ENCODE results near the gene MEMO1. TPM values are rescaled to one million over a fixed set of nuclear protein-coding genes. Genes with fewer than 3 reads are reported as not detected.
"Not testable (repeated sequence)": the region's sequence is repeated elsewhere in the genome, so short reads cannot be mapped to it uniquely, and the experiment has no call there.

Gene MEMO1
- total RNA-seq, result 10 to 100 TPM; 51.0 to 56.6 TPM

DNA sequence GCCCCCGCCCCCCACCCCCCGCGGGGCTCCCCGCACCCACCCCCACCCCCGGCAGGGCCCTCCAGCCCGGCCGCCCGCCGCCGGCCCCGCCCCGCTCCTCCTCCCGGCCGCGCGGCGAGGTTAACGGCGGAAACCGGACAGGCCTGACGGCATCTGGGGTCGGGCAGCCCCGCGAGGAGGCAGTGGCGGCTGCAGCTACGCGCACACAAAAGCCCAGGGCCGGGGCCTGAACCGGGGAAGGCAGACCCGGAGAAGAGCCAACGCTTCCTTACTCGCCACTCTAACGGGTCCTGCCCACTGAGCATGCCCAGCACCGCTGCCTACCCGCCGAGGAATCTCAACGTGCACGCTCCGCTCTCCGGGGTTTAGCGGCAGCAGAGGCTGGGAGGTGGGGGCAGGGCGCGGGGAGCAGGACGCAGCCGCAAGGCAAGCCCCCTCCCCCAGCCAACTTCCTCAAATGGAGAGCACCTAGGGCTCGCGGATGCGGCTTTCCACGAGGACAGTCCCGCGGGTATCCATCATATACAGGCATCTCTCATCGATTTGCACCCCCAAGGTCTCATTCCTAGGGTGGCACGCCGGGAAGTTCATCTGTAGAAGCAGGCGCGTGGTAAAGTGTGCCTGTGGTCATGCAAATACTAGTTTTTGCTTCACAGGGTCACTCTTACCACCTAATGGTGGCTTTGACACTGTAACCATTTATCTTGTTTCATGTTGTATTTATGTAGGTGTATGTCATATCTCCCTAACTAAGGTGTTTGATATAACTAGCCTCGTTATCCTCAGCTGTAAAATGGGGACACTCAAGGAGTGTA, at the start of gene MEMO1:
Gene MEMO1 (minus strand): TSS at position 339 of the 815 bp plus-strand sequence. CDS start 761 bp downstream, outside the sequence.
- peak; percentile 91 to 92 for DNase-seq (ENCODE audit: low spot score in 2 of 2)
- peak; percentile 77 to 82 for ATAC-seq
- Mint-ChIP-seq H3K27ac (peak within 1 kb of the TSS; percentile 88 to 92), H3K9me3 (peaks cover 0 to 5% of the 10 kb centered on the region in 2 donors), H3K36me3 (peaks cover 8 to 12% of the 10 kb centered on the region in 2 donors)

DNA sequence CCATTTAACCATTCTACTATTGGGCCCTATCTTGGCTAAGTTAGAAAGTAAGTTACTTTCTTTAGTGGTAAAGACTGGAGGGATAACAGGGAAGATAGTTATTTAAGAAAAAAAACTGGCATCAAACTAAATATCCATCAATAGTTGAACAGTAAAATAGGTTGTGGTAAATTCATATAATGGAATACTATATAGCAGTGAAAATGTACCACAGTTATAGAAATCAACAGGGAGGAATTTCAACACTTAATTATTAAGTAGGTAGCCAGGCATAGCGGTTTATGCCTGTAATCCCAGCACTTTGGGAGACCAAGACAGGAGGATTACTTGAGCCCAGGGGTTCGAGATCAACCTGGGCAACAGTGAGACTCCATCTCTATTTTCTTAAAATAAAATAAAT, 49.5 kb upstream of the MEMO1 start:
- Mint-ChIP-seq H3K27ac (no peak overlapping the region), H3K36me3 (peaks cover 0 to 11% of the 10 kb centered on the region in 2 donors), H3K9me3 (no peaks in the 10 kb centered on the region)
- no peak for ATAC-seq
- no peak for DNase-seq (ENCODE audit: low spot score in 2 of 2)

DNA sequence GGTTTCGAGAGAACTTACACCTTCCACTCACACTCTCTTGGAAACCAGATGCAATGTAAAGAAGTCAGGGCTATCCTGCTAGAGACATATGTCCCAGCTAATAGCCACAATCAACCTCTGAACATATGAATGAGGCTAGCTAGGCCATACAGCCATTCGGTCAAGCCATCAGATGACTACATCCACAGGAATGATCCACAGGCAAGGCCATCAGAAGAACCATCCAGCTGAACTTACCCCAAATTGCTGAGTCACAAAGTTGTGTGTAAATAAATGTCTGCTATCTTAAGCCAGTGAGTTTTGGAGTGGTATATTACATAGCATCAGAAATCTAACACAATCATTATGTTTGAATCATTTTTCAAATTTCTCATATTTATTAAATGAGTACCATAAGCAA, 47.3 kb upstream of the MEMO1 start:
- Mint-ChIP-seq H3K9me3 (no peaks in the 10 kb centered on the region), H3K27ac (no peak overlapping the region), H3K36me3 (peaks cover 0 to 2% of the 10 kb centered on the region in 2 donors)
- no peak for ATAC-seq
- no peak for DNase-seq (ENCODE audit: low spot score in 2 of 2)

DNA sequence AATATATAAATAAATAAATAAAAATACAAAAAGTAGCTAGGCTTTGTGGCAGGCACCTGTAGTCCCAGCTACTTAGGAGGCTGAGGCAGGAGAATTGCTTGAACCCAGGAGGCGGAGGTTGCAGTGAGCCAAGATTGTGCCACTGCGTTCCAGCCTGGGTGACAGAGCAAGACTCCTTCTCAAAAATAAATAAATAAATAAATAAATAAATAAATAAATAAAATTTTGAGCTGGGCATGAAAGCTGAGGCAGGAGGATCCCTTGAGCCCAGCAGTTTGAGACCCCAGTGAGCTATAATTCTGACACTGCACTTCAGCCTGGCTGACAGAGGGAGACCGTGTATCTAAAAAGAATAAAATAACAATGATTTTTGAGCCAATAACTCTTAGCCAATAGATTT, 43.8 kb upstream of the MEMO1 start:
- not testable (repeated sequence) for H3K27ac Mint-ChIP-seq; DNase-seq (ENCODE audit: low spot score in 2 of 2); H3K36me3 Mint-ChIP-seq; H3K9me3 Mint-ChIP-seq; ATAC-seq

DNA sequence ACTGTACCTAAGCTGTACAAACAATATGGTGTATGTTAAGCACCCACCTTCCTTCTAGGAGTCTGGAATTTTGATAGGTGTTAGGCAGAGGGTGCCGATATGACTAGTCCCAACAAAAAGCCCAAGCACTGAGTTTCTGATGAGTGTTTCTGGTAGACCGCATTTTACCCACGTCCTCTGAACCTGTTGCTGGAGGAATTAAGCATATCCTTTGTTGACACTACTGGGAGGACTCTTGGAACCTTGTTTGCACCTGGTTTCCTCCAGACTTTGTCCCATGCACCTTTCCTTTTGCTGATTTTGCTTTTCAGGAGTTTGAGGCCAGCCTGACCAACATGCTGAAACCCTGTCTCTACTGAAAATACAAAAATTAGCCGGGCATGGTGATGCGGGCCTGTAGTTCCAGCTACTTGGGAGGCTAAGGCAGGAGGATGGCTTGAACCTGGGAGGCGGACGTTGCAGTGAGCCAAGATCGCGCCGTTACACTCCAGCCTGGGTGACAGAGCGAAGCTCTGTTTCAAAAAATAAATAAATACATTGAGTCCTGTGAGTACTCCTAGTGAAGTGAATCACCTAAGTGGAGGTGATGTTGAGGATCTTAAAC, 41.1 kb upstream of the MEMO1 start:
- Mint-ChIP-seq H3K27ac (no peak overlapping the region), H3K9me3 (no peaks in the 10 kb centered on the region), H3K36me3 (no peaks in the 10 kb centered on the region)
- ATAC-seq (no peak), DNase-seq (ENCODE audit: low spot score in 2 of 2) (no peak)

DNA sequence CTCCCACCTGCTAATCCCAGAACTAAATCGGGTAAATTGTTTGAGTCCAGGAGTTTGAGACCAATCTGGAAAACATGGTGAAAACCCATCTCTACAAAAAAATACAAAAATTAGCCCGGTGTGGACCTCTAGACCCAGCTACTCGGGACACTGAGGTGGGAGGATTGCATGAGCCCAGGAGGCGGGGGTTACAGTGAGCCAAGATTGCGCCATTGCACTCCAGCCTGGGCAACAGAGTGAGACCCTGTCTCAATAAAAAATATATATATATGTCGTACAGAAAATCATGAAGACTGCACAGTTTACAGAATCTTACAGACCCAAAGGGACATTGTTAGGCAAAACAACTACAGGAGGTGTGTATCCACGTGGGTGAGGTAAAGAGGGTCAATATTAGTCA, 32.8 kb upstream of the MEMO1 start:
- Mint-ChIP-seq H3K36me3 (no peaks in the 10 kb centered on the region), H3K27ac (no peak overlapping the region), H3K9me3 (no peaks in the 10 kb centered on the region)
- DNase-seq (ENCODE audit: low spot score in 2 of 2) (no peak), ATAC-seq (no peak)

DNA sequence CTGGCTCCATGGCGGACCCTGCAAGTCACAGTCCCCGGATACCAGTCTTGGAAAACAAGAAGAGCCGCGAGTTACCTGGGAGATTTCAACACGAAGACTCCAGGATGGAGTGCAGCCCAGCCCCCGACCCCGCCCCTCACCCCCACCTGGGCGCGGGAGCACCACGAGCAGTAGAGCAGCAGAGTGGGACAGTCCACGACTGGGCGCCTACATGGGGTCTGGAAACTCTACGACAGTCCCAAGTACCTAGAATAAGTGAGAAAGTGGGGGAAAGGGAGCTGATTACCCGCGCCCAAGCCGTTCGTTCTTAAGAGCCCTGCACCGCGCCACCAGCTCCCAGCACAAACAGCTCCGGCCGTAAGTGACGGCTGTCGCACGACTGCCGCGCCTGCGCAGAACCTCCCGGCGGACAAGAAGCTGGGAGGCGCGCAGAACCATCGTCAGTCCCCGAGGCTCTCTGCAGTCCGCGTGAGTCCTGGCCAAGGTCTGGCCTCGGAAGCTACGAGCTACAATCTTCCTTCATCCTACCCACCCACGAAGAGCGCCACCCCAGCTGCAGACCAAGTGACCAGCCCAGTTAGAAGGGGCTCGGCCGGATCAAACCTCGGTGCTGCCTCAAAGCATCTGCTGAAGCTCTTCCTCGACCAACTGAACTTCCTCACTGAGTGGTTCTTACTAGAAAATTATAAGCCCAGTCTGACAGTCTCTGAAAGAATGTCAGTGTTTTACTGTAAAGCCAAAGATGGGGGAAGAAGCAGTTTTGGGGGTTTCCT, 28.8 kb upstream of the MEMO1 start, which contains the start of gene DPY30:
Gene DPY30 (minus strand): TSS at position 359 of the 773 bp plus-strand sequence. CDS start 349 bp downstream, at position 10.
- peak within 1 kb of the TSS; percentile 80 to 93 for H3K27ac Mint-ChIP-seq
- no peaks in the 10 kb centered on the region for H3K9me3 Mint-ChIP-seq
- ATAC-seq (peak; percentile 91 to 96), DNase-seq (ENCODE audit: low spot score in 2 of 2) (peak; percentile 88 to 91)
- no peaks in the 10 kb centered on the region for H3K36me3 Mint-ChIP-seq

DNA sequence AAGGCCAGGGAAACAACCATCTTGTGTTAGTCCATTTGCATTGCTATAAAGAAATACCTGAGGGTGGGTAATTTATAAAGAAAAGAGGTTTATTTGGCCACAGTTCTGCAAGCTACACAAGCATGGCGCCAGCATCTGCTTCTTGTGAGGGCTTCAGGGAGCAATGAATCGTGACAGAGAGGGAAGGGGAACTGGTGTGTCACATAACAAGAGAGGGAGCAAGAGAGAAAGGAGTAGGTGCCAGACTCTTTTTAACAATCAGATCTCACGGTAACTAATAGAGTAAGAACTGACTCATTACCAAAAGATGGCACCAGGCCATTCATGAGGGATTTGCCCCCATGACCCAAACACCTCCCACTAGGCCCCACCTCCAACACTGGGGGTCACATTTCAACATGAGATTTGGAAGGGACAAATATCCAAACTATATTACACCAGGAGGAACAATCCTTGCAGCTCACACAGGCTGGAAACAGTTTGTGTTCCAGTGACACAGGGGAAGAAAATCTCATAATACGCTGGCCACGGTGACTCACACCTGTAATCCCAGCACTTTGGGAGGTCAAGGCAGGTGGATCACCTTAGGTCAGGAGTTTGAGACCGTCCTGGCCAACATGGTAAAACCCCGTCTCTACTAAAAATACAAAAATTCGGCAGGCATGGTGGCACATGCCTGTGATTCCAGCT, 23.5 kb upstream of the MEMO1 start:
- not testable (repeated sequence) for H3K9me3 Mint-ChIP-seq
- DNase-seq (ENCODE audit: low spot score in 2 of 2) (peak in 1 of 2 donors; percentile 18), ATAC-seq (peak in 1 of 2 donors; percentile 34)
- Mint-ChIP-seq H3K36me3 (peaks cover 0 to 12% of the 10 kb centered on the region in 2 donors), H3K27ac (peak overlapping the region in 1 of 2 donors; percentile 72)

DNA sequence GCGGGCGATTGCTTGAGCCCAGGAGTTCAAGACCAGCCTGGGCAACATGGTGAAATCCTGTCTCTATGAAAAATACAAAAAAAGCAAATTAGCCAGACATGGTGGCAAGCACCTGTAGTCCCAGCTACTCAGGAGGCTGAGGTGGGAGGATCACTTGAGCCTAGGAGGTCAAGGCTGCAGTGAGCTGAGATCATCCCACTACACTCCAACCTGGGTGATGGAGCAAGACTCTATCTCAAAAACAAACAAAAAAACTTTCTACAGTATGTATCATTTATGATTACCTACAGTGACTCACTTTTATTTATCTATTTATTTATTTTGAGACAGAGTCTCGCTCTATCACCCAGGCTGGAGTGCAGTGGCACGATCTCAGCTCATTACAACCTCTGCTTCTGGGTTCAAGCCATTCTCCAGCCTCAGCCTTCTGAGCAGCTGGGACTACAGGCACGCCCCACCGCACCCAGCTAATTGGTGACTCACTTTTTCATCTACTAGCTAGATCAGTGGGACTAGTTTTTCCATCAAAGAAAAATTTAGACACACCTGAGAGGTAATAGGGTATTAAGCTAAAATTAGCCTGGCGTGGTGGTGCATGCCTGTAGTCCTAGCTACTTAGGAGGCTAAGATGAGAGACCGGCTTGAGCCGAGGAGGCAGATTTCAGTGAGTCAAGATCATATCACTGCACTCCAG, 8.1 kb upstream of the MEMO1 start:
- not testable (repeated sequence) for H3K27ac Mint-ChIP-seq; ATAC-seq; DNase-seq (ENCODE audit: low spot score in 2 of 2); H3K36me3 Mint-ChIP-seq; H3K9me3 Mint-ChIP-seq

DNA sequence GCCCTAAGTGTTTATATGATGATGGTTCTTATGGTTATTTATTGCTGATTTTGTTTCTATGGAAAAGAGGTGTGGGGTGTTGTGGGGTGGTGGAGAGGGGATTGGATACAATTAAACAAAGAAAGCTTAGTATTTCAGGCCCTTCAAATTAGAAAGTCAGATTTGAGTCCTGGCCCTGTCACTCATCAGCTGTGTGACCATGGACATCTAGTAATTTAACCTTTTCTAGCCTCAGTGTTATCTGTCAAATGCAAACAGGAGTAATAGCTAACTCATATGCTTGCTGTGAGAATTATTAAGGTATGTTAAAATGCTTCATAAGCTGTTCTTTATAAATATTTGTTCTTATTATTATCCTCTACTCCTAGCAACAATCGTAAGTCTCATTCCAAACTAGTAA, 2.1 kb upstream of the MEMO1 start:
- H3K27ac Mint-ChIP-seq, result no peak overlapping the region
- no peak for ATAC-seq
- DNase-seq (ENCODE audit: low spot score in 2 of 2), result no peak
- H3K9me3 Mint-ChIP-seq, result no peaks in the 10 kb centered on the region
- peaks cover 0 to 8% of the 10 kb centered on the region in 2 donors for H3K36me3 Mint-ChIP-seq

DNA sequence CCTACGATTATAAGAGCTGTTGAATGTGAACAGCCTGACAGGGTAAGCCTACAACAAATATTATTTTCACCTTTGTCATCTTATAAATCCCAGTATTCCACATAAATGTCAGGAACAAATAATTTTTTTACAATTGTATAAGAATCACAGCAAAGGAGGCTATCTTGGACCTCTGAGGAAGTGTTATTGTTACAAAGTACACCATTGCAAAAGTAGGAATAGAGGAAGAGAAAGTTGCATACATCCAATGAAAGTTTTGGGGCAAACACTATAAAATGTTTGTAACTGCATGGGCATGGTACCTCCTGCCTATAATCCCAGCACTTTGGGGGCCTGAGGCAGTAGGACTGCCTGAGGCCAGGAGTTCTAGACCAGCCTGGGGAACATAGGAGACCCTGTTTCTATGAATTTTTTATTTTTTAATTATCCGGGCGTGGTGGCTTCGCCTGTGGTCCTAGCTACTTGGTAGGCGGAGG, 715 bp upstream of the MEMO1 start:
- H3K27ac Mint-ChIP-seq, result peak overlapping the region; percentile 88 to 91
- no peak for ATAC-seq
- H3K36me3 Mint-ChIP-seq, result peaks cover 8 to 11% of the 10 kb centered on the region in 2 donors
- DNase-seq (ENCODE audit: low spot score in 2 of 2), result no peak
- peaks cover 0 to 5% of the 10 kb centered on the region in 2 donors for H3K9me3 Mint-ChIP-seq

DNA sequence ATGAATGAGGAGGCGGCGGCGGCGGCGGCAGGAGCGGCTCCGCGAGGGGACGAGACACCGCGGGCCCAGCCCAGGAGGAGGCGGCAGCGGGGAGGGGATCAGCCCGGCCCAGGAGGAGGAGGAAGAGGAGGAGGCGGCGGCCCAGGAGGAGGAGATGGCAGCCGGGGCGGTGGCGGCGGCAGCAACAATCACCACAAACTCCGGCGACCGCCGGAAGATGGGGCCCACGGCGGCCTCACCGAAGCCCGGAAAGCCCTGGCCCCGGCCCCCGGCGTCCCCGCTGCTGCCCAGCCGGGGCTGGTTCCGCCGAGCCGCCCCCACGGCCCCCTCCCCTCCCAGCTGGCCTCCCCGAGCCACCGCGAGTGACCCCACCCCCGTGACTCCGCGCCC, 533 bp downstream of the MEMO1 start:
- peak; percentile 59 to 70 for DNase-seq (ENCODE audit: low spot score in 2 of 2)

DNA sequence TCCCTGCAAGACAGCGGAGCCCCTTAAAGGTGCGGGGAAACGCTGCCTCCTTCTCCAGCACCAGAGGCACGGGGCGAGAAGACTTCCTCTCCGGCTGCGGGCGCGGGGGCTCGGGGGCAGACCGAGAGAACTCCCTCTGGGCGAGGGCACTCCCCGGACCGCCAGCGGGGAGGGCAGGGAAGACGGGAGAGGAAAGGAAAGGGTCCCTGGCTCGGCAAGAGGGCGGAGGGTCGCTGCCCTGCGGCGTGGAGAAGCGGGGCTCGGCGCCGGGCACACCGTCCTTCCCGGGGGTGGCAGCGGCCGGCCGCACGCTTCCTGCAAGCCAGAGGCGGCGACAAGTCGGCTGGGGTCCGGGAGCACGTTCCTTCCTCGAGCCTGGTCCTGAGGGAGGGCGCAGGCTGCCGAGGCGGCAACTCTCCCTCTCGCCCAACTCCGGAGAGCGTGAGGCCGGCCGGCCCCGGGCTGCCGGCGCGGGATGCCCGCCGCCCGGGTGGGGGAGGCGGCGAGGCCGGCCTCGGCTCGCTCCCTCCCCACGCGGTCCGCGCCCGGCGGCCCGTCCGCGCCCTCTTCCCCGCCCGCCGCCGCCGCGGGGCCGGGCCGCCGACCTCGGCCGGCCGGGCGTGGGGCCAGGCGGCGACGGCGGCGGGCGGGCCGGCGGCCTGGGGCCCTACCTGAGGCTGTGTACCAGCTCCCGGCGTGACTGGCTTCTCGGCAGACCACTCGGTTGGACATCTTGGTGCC, 1.1 kb downstream of the MEMO1 start:
- peaks cover 8 to 24% of the 10 kb centered on the region in 2 donors for H3K36me3 Mint-ChIP-seq
- peak overlapping the region; percentile 92 to 94 for H3K27ac Mint-ChIP-seq
- peak; percentile 49 to 64 for DNase-seq (ENCODE audit: low spot score in 2 of 2)
- H3K9me3 Mint-ChIP-seq, result peaks cover 0 to 5% of the 10 kb centered on the region in 2 donors
- peak; percentile 4 to 7 for ATAC-seq

More for the DNA sequence above, 533 bp downstream of the MEMO1 start:
- peaks cover 8 to 18% of the 10 kb centered on the region in 2 donors for H3K36me3 Mint-ChIP-seq
- H3K9me3 Mint-ChIP-seq, H3K27ac Mint-ChIP-seq: not testable (repeated sequence)
- peak; percentile 71 to 81 for ATAC-seq

DNA sequence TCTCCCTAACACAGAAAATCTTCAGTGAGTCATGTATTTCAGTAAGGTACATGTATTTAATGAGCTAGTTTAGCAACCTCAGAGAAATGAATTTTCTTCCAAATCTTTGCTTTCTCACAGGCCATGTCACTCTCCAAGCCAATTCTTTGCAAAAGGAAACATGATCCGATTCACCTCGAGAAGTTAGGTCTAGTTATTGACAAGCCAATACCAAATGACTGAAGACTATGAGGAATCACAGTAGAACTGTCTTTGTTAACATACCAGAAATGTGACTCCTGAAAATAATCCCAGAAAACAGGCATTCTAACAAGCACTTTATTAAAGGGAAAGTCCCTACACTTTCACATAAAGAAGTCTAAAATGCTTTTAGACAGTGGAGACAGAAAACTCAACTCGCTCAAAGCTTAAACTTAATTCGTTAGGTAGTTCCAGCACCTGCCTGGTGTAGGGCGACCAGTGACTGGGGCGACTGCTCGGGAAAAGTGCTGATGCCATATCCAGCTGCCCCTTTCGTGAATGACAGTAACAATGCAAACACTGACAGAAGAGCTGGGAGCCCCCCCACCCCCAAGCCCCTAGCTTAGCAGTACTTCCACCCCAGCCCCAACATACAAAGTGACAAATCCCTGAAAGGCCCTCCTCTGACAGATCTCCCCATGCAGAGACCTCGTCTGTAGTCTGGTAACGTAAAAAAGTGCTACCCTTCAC, 1.8 kb downstream of the MEMO1 start:
- DNase-seq (ENCODE audit: low spot score in 2 of 2) (no peak), ATAC-seq (no peak)
- H3K9me3 Mint-ChIP-seq, result peaks cover 0 to 5% of the 10 kb centered on the region in 2 donors
- peak overlapping the region; percentile 92 to 94 for H3K27ac Mint-ChIP-seq
- peaks cover 8 to 30% of the 10 kb centered on the region in 2 donors for H3K36me3 Mint-ChIP-seq

DNA sequence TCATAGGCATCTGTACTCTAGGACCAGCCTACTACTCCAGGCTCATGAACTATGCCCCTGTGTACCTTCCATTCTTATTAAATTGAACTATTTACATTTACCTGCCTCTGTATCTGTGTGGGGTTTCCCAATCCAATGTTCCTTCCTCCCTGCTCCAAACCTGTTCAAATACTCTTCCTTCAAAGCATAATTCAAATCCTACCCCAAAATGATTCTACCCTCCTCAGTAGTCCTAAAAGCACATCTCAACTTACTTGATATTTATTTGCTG, 3.8 kb downstream of the MEMO1 start:
- Mint-ChIP-seq H3K27ac (no peak overlapping the region), H3K9me3 (peaks cover 0 to 5% of the 10 kb centered on the region in 2 donors), H3K36me3 (peaks cover 8 to 30% of the 10 kb centered on the region in 2 donors)
- no peak for ATAC-seq
- no peak for DNase-seq (ENCODE audit: low spot score in 2 of 2)
